Epithelial cell of esophagus (primary cell): ENCODE results near the gene CCDC122.
A peak's percentile ranks its signal among the peaks of the same experiment; 100 is the strongest.

Experiments used
- DNase-seq: peaks from one replicate; pipeline ENCODE4 v3.0.0; 2010; ENCODE audit warnings: low read depth
- H3K4me3 ChIP-seq: 2 replicates; pipeline ENCODE4 v1.5.1; 2011; ENCODE audit warnings: mild to moderate bottlenecking, low read length, control low read depth
- CTCF ChIP-seq: IDR thresholded peaks from 2 replicates; pipeline ENCODE4 v1.5.1; 2011; ENCODE audit warnings: low read depth, mild to moderate bottlenecking, low read length, control low read depth, inconsistent platforms; ENCODE audit not compliant: insufficient read depth; ENCODE audit errors: missing control alignments

The CCDC122 gene

GRCh38 chr13:43911871-43912270 lies 32.3 kb upstream of the CCDC122 start:
- no peak for DNase-seq
- TF ChIP-seq CTCF = no peak
- H3K4me3 ChIP-seq = no peak overlapping the region

- TF ChIP-seq CTCF = no peak
- no peak for DNase-seq
These were observed 31.7 kb upstream of the CCDC122 start for GRCh38 chr13:43911278-43911677.

GRCh38 chr13:43910856-43911255 lies 31.3 kb upstream of the CCDC122 start:
- TF ChIP-seq CTCF = no peak
- no peak for DNase-seq
- H3K4me3 ChIP-seq = no peak overlapping the region

More at GRCh38 chr13:43911278-43911677, 31.7 kb upstream of the CCDC122 start:
- H3K4me3 ChIP-seq = no peak overlapping the region

GRCh38 chr13:43908156-43909126 lies 28.9 kb upstream of the CCDC122 start:
- DNase-seq = peak; percentile 58
- H3K4me3 ChIP-seq = no peak overlapping the region
- TF ChIP-seq CTCF = peak; percentile 44

- peak; percentile 68 for TF ChIP-seq CTCF
- peak; percentile 65 for DNase-seq
- no peak overlapping the region for H3K4me3 ChIP-seq
These were observed 26.0 kb upstream of the CCDC122 start for GRCh38 chr13:43905435-43906031.

GRCh38 chr13:43895940-43896339 lies 16.4 kb upstream of the CCDC122 start:
- H3K4me3 ChIP-seq = no peak overlapping the region
- no peak for TF ChIP-seq CTCF
- peak; percentile 70 for DNase-seq
